Prostate gland (tissue), 2 donors: ENCODE data around the gene TMEM240. TPM values are rescaled to one million over a fixed set of nuclear protein-coding genes. Genes with fewer than 3 reads are reported as not detected.

ENCODE experiments used
- DNase-seq: peaks from one replicate; pipeline ENCODE4 v3.0.0-alpha.2; 2019; ENCODE audit warnings: low spot score
- H3K27ac ChIP-seq, 2 donors: fragments of 200-600 bp; sonication (generic); 2 replicates each; pipeline ENCODE4 v1.5.1; 2017 to 2019
- H3K27me3 ChIP-seq: fragments of 200-600 bp; sonication (generic); replicated peaks from 2 replicates; pipeline ENCODE4 v1.5.1; 2019; ENCODE audit not compliant: insufficient read depth
- H3K36me3 ChIP-seq, 2 donors: fragments of 200-600 bp; sonication (generic); 1 replicate in 1 of 2; 2 replicates in 1 of 2; pipeline versions ENCODE4 v1.5.1 to v1.8.1; 2017 to 2019
- H3K4me1 ChIP-seq: fragments of 200-600 bp; sonication (generic); replicated peaks from 2 replicates; pipeline ENCODE4 v1.5.1; 2019
- H3K4me3 ChIP-seq, 2 donors: fragments of 200-600 bp; sonication (generic); 2 replicates each; pipeline ENCODE4 v1.5.1; 2017 to 2019
- H3K9me3 ChIP-seq: fragments of 200-600 bp; sonication (generic); 2 replicates; pipeline ENCODE4 v1.5.1; 2017
- CTCF ChIP-seq, 4 experiments: fragments of 200-600 bp in 2 of 4; fragments of 450-650 bp in 2 of 4; sonication (generic) in 2 of 4; IDR thresholded peaks; 1 replicate in 3 of 4; 2 replicates in 1 of 4; pipeline ENCODE4 v1.5.1; 2016 to 2019; ENCODE audit warnings: antibody characterized with exemption in 4 of 4, mild to moderate bottlenecking in 2 of 4, moderate library complexity in 2 of 4
- POLR2A ChIP-seq: fragments of 450-650 bp; IDR thresholded peaks from one replicate; pipeline ENCODE4 v1.6.1; 2016; ENCODE audit warnings: antibody characterized with exemption, mild to moderate bottlenecking
- POLR2AphosphoS5 ChIP-seq: sonication (generic); formaldehyde crosslinking; IDR thresholded peaks from one replicate; pipeline ENCODE4 v1.6.1; 2017; ENCODE audit warnings: antibody characterized with exemption
- WGBS: methylation state at CpG from one replicate; pipeline ENCODE4 v1.1.5; 2018; 5-methylcytosine and 5-hydroxymethylcytosine counted together
- intact Hi-C: fragments of 100-400 bp; cut with DNase I; formaldehyde crosslinking; loops from one replicate; pipeline ENCODE4 v1.14.2; 2022
- total RNA-seq, 2 donors: library from RNA; depleted of rRNA; stranded (reverse); fragments of >200 nt; gene quantifications; one replicate each; pipeline ENCODE4 v1.1.0, GENCODE V29; 2016

TMEM240 gene
- total RNA-seq, 2 donors from 2014 or later, result 4.5 to 6.8 TPM

- intact Hi-C loops, result no loop called here
- no peaks in the 10 kb centered on the region for H3K4me1 ChIP-seq
- no peak overlapping the region for H3K4me3 ChIP-seq
- no peak for DNase-seq
- H3K9me3 ChIP-seq, result no peaks in the 10 kb centered on the region
- H3K27ac ChIP-seq, result no peak overlapping the region
- H3K27me3 ChIP-seq, result no peaks in the 10 kb centered on the region
- 92% methylated on average over 4 of the region's 4 CpGs for WGBS
- no peak for TF ChIP-seq CTCF (IDR thresholded peaks at IDR 0.05)
- no peak for TF ChIP-seq POLR2AphosphoS5
- no peaks in the 10 kb centered on the region for H3K36me3 ChIP-seq
These were observed 8.5 kb downstream of the TMEM240 start for GRCh38 chr1:1531947-1532346.

- Histone ChIP-seq H3K27ac (no peak overlapping the region), H3K4me1 (no peaks in the 10 kb centered on the region), H3K36me3 (no peaks in the 10 kb centered on the region), H3K27me3 (no peaks in the 10 kb centered on the region), H3K4me3 (no peak overlapping the region), H3K9me3 (no peaks in the 10 kb centered on the region)
- no peak for DNase-seq
- intact Hi-C loops, result no loop called here
- WGBS, result 96% methylated on average over 8 of the region's 8 CpGs
- no peak for TF ChIP-seq CTCF (IDR thresholded peaks at IDR 0.05)
- no peak for TF ChIP-seq POLR2A
- no peak for TF ChIP-seq POLR2AphosphoS5
These were observed 10.5 kb downstream of the TMEM240 start for GRCh38 chr1:1529936-1530335.

GRCh38 chr1:1529321-1529720, 11.1 kb downstream of the TMEM240 start:
- Histone ChIP-seq H3K27me3 (no peaks in the 10 kb centered on the region), H3K4me3 (no peak overlapping the region), H3K9me3 (no peaks in the 10 kb centered on the region), H3K36me3 (no peaks in the 10 kb centered on the region), H3K4me1 (no peaks in the 10 kb centered on the region), H3K27ac (no peak overlapping the region)
- no peak for DNase-seq
- 91% methylated on average over 15 of the region's 18 CpGs for WGBS
- intact Hi-C loops, result no loop called here
- no peak for TF ChIP-seq POLR2A
- no peak for TF ChIP-seq CTCF (IDR thresholded peaks at IDR 0.05)
- TF ChIP-seq POLR2AphosphoS5, result no peak

GRCh38 chr1:1528301-1529267, 11.8 kb downstream of the TMEM240 start:
- no peaks in the 10 kb centered on the region for H3K27me3 ChIP-seq
- intact Hi-C loops, result no loop called here
- DNase-seq, result no peak
- WGBS, result 93% methylated on average over 22 of the region's 37 CpGs
- no peaks in the 10 kb centered on the region for H3K4me1 ChIP-seq
- no peaks in the 10 kb centered on the region for H3K9me3 ChIP-seq
- no peak overlapping the region for H3K27ac ChIP-seq
- H3K36me3 ChIP-seq, result no peaks in the 10 kb centered on the region
- no peak overlapping the region for H3K4me3 ChIP-seq
- no peak for TF ChIP-seq POLR2A
- no peak for TF ChIP-seq POLR2AphosphoS5
- TF ChIP-seq CTCF (IDR thresholded peaks at IDR 0.05), result no peak
